Panc1 (cell line): ENCODE measurements around the gene FIGLA. TPM values are rescaled to one million over a fixed set of nuclear protein-coding genes. Genes with fewer than 3 reads are reported as not detected.

Source experiments
- ATAC-seq: fragments of 200-7000 bp; cut with Tn5 transposase; 2 replicates; pipeline ENCODE4 v1.9.1; 2020; ENCODE audit warnings: mild to moderate bottlenecking, moderate library complexity
- BruUV-seq: library from RNA; stranded (reverse); fragments of 400-500 nt; replicated peaks from 2 replicates; lab custom pipeline; 2021; lab: Mats Ljungman, UMichigan
- CTCF ChIA-PET: fragments of 300-600 bp; sonication (Branson Sonifier 250); formaldehyde crosslinking; loops from one replicate; lab custom pipeline; 2022; ENCODE audit warnings: antibody characterized with exemption; lab: Charles Lee
- POLR2A ChIA-PET: fragments of 300-600 bp; sonication (Branson Sonifier 250); formaldehyde crosslinking; loops from one replicate; lab custom pipeline; 2022; ENCODE audit warnings: antibody characterized with exemption; lab: Charles Lee
- DNase-seq: peaks from one replicate; pipeline ENCODE4 v3.0.0-alpha.2; 2010; ENCODE audit warnings: low read depth, low spot score
- H3K27ac ChIP-seq: 2 replicates; pipeline ENCODE4 v1.5.1; 2011; ENCODE audit warnings: mild to moderate bottlenecking, low read length, inconsistent platforms
- H3K27me3 ChIP-seq: fragments of 200-500 bp; sonication (Bioruptor generic); 2 replicates; pipeline ENCODE4 v1.6.0; 2014; ENCODE audit warnings: low read length, inconsistent platforms; ENCODE audit not compliant: control insufficient read depth, insufficient read depth
- H3K36me3 ChIP-seq: fragments of 200-500 bp; sonication (Bioruptor generic); 2 replicates; pipeline ENCODE4 v1.5.1; 2014; ENCODE audit warnings: inconsistent platforms, mild to moderate bottlenecking, low read length, moderate library complexity; ENCODE audit not compliant: control insufficient read depth, insufficient read depth
- H3K4me1 ChIP-seq: 2 replicates; pipeline ENCODE4 v1.5.1; 2011; ENCODE audit warnings: inconsistent platforms, mild to moderate bottlenecking, low read length, moderate library complexity; ENCODE audit not compliant: control insufficient read depth, insufficient read depth
- H3K4me3 ChIP-seq, 2 experiments: 2 replicates each; pipeline ENCODE4 v1.5.1; 2011 to 2012; ENCODE audit warnings: low read depth in 2 of 2, low read length in 2 of 2, mild to moderate bottlenecking in 2 of 2, inconsistent platforms in 1 of 2, moderate library complexity in 1 of 2
- H3K9me3 ChIP-seq: fragments of 200-500 bp; sonication (Bioruptor generic); 2 replicates; pipeline ENCODE4 v1.5.1; 2014; ENCODE audit warnings: low read depth, mild to moderate bottlenecking, inconsistent platforms, low read length, moderate library complexity; ENCODE audit not compliant: control insufficient read depth, insufficient read depth
- POLR2AphosphoS5 ChIP-seq: IDR thresholded peaks from 2 replicates; pipeline ENCODE4 v1.6.1; 2012; ENCODE audit warnings: mild to moderate bottlenecking, low read depth, low read length, moderate library complexity
- SIN3A ChIP-seq: IDR thresholded peaks from 2 replicates; pipeline ENCODE4 v1.6.1; 2012; ENCODE audit warnings: low read depth, mild to moderate bottlenecking, low read length, moderate library complexity, borderline replicate concordance; ENCODE audit not compliant: insufficient read depth
- TCF7L2 ChIP-seq: IDR thresholded peaks from 2 replicates; pipeline ENCODE4 v1.6.1; 2011; ENCODE audit warnings: mild to moderate bottlenecking, low read depth, low read length, inconsistent platforms
- in situ Hi-C: cut with HindIII; loops from 2 replicates; pipeline ENCODE4 v1.10.0; 2016; ENCODE audit warnings: low sequenced_read_pairs, low pct_unique_long_range_greater_than_20kb
- intact Hi-C: fragments of 100-400 bp; cut with micrococcal nuclease; formaldehyde crosslinking; loops from one replicate; pipeline ENCODE4 v1.10.0; 2022; ENCODE audit not compliant: unreplicated experiment
- total RNA-seq: library from RNA; stranded (reverse); gene quantifications from one replicate; pipeline ENCODE4 v1.2.1, GENCODE V29; 2021; ENCODE audit not compliant: unreplicated experiment
- TF ChIP-seq, protein P1 (sequence below): fragments of 450-650 bp; IDR thresholded peaks from 2 replicates; pipeline ENCODE4 v1.5.1; 2017; ENCODE audit warnings: mild to moderate bottlenecking
- TF ChIP-seq, protein P2 (sequence below), 2 experiments: IDR thresholded peaks; 2 replicates each; pipeline ENCODE4 v1.6.1; 2011 to 2012; ENCODE audit warnings: low read depth in 2 of 2, control low read depth in 1 of 2, low read length in 1 of 2, mild to moderate bottlenecking in 1 of 2, moderate library complexity in 1 of 2; ENCODE audit not compliant: insufficient read depth in 1 of 2

FIGLA gene
- total RNA-seq, 1 experiment from 2014 or later: not detected

DNA sequence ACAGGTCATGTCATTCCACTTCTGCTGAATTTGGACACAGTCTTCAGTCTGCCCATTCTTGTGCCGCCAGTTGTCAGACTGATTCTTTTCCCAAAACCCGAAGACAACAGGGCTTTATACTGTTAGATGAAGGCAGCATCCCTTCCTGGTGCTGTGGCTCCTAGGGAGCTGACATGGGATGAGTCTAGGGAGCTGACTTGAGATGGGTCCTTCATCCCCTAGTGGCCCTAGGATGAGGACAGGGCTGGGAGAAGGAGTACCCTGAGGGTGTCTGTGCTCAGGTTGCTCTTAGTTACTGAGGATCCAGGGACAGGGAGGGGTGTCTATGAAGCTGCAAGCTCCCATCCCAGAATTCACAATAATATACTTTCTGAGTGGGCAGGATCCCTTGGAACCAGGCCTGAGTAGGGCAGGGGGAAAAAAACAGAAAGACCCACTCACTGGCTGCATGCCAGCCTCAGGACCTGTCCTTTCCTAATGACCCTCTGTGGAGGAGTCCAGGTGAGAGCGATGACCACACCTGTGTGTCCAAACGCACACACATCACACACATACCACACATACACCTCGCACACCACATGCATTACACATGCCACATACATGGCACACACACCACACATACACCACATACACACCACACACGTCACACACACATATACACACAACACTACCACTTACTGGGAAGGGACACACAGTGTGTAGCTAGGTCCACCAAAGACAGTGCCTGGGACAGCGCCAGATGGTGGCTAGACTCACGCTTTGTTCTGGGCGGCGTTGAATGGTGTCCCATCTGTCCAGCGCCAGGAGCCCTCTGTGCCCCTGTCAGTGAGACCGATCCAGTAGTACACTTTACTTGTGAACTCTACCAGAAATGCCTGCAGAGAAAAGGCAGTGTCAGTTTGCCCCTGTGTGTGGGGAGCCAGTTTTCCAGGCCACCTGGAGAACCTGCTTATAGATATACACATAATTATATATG is 18.8 kb upstream of the FIGLA start:
- BruUV-seq: no TSS peak

DNA sequence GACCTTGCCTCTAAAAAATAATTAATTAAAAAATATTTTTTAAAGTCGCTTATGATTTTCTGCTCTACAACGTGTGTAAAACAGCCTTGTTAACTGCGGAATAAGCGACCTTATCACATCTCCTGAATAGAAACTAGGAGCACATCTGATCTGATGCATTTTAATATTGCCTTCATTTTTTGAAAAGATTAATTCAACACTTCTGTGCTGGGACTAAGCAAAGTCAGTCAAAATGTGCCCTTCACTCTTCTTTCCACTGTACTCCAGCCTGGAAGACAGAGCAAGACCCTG is 17.3 kb upstream of the FIGLA start:
- no peak for TF ChIP-seq SIN3A
- TF ChIP-seq POLR2AphosphoS5: no peak
- TF ChIP-seq TCF7L2: no peak

More for the DNA sequence above, 18.8 kb upstream of the FIGLA start:
- H3K36me3 ChIP-seq: no peaks in the 10 kb centered on the region
- no peak for DNase-seq
- no peak for ATAC-seq
- H3K4me1 ChIP-seq: no peaks in the 10 kb centered on the region
- H3K9me3 ChIP-seq: no peaks in the 10 kb centered on the region
- TF ChIP-seq, protein P1, sequence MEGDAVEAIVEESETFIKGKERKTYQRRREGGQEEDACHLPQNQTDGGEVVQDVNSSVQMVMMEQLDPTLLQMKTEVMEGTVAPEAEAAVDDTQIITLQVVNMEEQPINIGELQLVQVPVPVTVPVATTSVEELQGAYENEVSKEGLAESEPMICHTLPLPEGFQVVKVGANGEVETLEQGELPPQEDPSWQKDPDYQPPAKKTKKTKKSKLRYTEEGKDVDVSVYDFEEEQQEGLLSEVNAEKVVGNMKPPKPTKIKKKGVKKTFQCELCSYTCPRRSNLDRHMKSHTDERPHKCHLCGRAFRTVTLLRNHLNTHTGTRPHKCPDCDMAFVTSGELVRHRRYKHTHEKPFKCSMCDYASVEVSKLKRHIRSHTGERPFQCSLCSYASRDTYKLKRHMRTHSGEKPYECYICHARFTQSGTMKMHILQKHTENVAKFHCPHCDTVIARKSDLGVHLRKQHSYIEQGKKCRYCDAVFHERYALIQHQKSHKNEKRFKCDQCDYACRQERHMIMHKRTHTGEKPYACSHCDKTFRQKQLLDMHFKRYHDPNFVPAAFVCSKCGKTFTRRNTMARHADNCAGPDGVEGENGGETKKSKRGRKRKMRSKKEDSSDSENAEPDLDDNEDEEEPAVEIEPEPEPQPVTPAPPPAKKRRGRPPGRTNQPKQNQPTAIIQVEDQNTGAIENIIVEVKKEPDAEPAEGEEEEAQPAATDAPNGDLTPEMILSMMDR: no peak
- TF ChIP-seq POLR2AphosphoS5 (no peak), SIN3A (no peak)
- ChIA-PET POLR2A (no interaction called here), CTCF (no interaction called here)
- H3K27ac ChIP-seq: no peak overlapping the region
- H3K4me3 ChIP-seq: no peak overlapping the region
- peaks cover 15% of the 10 kb centered on the region; the same call in 1 of the 2 replicates for H3K27me3 ChIP-seq
- in situ Hi-C loops: no loop called here
- intact Hi-C loops: no loop called here

DNA sequence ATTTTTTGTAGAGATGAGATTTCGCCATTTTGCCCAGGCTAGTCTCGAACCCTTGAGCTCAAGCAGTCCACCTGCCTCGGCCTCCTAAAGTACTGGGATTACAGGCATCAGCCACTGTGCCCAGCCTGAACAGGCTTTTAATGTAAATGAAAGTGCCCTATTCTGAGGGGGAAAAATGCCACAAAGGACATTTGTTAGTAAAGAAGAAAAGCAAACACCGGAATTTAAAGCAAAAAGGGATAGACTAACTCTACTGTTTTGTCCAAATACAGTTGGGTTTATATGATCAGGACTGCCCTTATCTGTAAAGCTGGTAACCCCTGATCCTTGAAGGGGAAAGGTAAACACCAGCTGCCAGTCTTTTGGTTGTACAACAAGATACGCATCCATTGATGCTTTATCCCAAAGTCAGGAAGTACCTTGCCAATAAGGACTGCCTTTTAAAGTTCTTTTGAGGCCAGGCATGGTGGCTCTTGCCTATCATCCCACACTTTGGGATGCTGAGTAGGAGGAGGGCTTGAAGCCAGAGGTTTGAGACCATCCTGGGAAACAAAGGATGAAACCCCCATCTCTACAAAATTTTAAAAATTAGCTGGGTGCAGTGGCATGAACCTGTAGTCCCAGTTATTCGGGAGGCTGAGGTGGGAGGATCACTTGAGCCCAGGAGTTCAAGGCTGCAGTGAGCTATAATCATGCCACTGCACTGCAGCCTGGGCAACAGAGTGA is 16.8 kb upstream of the FIGLA start:
- H3K4me1 ChIP-seq: no peaks in the 10 kb centered on the region
- ATAC-seq: no peak
- H3K27me3 ChIP-seq: peaks cover 9% of the 10 kb centered on the region; the same call in 1 of the 2 replicates
- CTCF ChIA-PET: no interaction called here
- POLR2A ChIA-PET: no interaction called here
- H3K9me3 ChIP-seq: no peaks in the 10 kb centered on the region
- no TSS peak for BruUV-seq
- no peak for DNase-seq
- H3K36me3 ChIP-seq: no peaks in the 10 kb centered on the region
- H3K4me3 ChIP-seq: no peak overlapping the region
- intact Hi-C loops: no loop called here
- TF ChIP-seq SIN3A: no peak
- no peak for TF ChIP-seq POLR2AphosphoS5
- TF ChIP-seq TCF7L2: no peak
- TF ChIP-seq, protein P1: no peak
- TF ChIP-seq, protein P2, sequence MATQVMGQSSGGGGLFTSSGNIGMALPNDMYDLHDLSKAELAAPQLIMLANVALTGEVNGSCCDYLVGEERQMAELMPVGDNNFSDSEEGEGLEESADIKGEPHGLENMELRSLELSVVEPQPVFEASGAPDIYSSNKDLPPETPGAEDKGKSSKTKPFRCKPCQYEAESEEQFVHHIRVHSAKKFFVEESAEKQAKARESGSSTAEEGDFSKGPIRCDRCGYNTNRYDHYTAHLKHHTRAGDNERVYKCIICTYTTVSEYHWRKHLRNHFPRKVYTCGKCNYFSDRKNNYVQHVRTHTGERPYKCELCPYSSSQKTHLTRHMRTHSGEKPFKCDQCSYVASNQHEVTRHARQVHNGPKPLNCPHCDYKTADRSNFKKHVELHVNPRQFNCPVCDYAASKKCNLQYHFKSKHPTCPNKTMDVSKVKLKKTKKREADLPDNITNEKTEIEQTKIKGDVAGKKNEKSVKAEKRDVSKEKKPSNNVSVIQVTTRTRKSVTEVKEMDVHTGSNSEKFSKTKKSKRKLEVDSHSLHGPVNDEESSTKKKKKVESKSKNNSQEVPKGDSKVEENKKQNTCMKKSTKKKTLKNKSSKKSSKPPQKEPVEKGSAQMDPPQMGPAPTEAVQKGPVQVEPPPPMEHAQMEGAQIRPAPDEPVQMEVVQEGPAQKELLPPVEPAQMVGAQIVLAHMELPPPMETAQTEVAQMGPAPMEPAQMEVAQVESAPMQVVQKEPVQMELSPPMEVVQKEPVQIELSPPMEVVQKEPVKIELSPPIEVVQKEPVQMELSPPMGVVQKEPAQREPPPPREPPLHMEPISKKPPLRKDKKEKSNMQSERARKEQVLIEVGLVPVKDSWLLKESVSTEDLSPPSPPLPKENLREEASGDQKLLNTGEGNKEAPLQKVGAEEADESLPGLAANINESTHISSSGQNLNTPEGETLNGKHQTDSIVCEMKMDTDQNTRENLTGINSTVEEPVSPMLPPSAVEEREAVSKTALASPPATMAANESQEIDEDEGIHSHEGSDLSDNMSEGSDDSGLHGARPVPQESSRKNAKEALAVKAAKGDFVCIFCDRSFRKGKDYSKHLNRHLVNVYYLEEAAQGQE (IDR thresholded peaks at IDR 0.05; ENCODE audit: insufficient read depth in 1 of 2, low read depth in 2 of 2, low read length in 1 of 2): no peak
- H3K27ac ChIP-seq: no peak overlapping the region
- in situ Hi-C loops: no loop called here

More for the DNA sequence above, 17.3 kb upstream of the FIGLA start:
- no peak for ATAC-seq
- in situ Hi-C loops (no loop called here), intact Hi-C loops (no loop called here)
- POLR2A ChIA-PET: no interaction called here
- CTCF ChIA-PET: no interaction called here
- H3K36me3 ChIP-seq: no peaks in the 10 kb centered on the region
- no peaks in the 10 kb centered on the region for H3K9me3 ChIP-seq
- H3K27ac ChIP-seq: no peak overlapping the region
- DNase-seq: no peak
- H3K27me3 ChIP-seq: peaks cover 9% of the 10 kb centered on the region; the same call in 1 of the 2 replicates
- H3K4me1 ChIP-seq: no peaks in the 10 kb centered on the region
- no TSS peak for BruUV-seq
- H3K4me3 ChIP-seq: no peak overlapping the region
